HFF-Myc (cell line): ENCODE results near the gene PKD1L1.

ENCODE experiments used
- DNase-seq: peaks from one replicate; pipeline ENCODE4 v3.0.0-alpha.2; 2011; ENCODE audit warnings: low read depth; ENCODE audit errors: extremely low read depth
- H3K4me3 ChIP-seq: replicated peaks from 2 replicates; pipeline ENCODE4 v1.5.1; 2011; ENCODE audit warnings: low read depth, mild to moderate bottlenecking, control low read depth, low read length
- TF ChIP-seq, protein P1 (sequence below): IDR thresholded peaks from 2 replicates; pipeline ENCODE4 v1.5.1; 2012; ENCODE audit warnings: mild to moderate bottlenecking, low read depth, low read length, control low read depth; ENCODE audit errors: missing control alignments

PKD1L1 gene

DNA sequence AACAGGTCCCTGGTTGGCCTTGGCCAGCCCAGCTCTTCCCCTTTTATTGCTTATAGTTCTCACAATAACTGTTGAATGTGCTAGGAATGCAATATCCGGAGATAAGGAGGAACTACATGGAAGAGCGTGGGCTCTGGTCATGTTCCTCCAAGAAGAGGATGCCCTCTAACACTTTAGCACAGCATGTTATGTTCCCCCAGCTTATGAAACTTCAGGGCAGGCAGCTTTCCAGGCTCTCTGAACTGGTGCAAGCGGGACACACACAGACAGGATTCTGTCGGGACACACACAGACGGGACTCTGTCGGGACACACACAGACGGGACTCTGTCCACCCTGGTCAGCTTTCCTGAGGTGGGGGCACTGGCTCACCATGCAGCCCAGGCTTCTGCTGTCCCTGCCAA, 141.6 kb downstream of the PKD1L1 start:
- TF ChIP-seq, protein P1, sequence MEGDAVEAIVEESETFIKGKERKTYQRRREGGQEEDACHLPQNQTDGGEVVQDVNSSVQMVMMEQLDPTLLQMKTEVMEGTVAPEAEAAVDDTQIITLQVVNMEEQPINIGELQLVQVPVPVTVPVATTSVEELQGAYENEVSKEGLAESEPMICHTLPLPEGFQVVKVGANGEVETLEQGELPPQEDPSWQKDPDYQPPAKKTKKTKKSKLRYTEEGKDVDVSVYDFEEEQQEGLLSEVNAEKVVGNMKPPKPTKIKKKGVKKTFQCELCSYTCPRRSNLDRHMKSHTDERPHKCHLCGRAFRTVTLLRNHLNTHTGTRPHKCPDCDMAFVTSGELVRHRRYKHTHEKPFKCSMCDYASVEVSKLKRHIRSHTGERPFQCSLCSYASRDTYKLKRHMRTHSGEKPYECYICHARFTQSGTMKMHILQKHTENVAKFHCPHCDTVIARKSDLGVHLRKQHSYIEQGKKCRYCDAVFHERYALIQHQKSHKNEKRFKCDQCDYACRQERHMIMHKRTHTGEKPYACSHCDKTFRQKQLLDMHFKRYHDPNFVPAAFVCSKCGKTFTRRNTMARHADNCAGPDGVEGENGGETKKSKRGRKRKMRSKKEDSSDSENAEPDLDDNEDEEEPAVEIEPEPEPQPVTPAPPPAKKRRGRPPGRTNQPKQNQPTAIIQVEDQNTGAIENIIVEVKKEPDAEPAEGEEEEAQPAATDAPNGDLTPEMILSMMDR, result no peak
- no peak overlapping the region for H3K4me3 ChIP-seq
- no peak for DNase-seq

DNA sequence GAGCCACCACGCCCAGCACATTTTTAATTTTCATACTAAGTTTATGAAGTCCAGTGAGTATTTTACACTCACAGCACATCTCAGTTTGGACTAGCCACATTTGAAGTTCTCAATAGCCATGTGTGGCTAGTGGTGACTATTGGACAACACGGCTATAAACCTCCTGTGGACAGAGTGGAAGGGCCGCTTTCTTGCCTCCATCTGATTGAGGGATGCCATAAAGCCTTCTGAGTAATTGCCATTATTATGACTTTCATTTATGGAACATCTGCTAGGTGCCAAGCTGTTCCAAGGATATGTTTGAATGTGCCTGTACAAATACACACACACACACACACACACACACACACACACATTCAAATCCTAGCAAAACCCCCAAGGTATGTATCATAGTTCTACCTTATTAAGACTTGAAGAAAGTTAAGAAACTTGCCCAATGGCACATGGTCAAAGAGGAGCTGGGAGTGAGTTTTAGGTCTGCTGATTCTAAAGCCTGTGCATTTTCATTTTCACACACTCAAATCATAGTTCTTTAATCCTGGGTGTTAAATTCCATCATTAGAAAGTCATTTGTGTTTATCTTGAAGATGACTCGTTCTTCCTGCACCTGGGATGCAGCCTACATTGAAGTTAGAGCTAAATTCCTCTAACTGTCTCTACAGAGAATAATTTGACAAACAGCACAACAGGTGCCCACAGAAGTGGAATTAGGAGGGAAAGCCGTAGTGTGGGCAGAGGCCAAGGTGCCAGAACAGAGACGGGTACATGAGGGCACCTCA, 143.3 kb downstream of the PKD1L1 start:
- no peak for DNase-seq
- TF ChIP-seq, protein P1, result no peak
- H3K4me3 ChIP-seq, result no peak overlapping the region

DNA sequence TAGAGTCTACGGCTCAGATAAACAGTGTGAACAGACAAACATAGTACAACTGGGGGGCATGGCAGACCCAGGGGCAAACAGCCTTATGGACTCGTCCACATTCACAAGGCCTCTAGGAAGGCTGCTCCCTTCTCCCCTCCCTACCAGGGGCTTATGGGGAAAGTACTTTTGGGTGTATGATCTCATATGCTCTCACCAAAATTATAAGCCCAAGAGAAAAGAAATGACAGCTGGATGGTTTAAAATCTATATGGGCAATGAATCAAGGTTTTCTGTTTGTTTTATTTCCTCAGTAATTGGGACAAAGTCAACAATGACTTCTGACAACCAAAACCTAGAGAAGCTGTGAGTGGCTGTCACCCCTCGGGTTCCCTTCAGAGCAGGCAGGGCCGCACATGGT, 144.4 kb downstream of the PKD1L1 start:
- TF ChIP-seq, protein P1, result no peak
- no peak for DNase-seq
- no peak overlapping the region for H3K4me3 ChIP-seq

DNA sequence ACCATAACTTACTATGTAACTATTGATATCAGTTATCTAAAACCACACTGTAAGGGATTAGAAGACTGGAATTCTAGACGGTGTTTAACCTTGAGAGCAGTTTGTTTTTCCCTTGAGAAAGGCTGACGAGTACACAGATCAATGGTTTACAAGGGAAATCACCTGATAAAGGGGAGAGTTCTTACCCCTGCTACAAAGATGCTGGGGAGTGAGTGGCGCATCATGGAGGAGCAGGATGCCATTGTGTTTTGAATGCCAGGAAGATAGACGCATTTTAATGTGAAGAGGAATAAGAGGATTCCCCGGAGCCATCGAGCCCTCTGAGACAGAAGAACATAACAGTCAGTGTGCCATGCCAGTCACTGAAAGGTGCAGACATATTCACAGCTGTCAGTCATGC, 145.2 kb downstream of the PKD1L1 start:
- TF ChIP-seq, protein P1, result no peak
- no peak overlapping the region for H3K4me3 ChIP-seq
- DNase-seq, result no peak

DNA sequence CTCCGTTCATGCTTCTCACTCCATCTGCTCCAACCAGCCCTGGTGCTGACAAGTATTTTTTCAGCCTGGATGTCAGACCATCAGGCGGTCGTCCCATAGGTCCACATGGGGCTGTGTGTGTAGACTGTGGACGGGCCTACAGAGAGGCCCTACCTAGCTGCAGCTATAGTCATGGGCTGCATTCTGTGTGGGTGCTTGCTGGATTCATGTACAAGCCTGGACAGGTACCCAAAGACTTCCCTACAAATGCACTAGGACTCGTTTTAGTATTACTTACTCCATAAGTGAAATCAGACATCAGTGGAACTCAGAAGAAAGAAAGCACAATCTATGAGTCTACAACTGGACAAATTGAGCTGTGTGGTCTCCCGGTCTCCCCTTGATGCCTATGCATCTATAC, 146.8 kb downstream of the PKD1L1 start:
- TF ChIP-seq, protein P1, result no peak
- DNase-seq, result no peak
- H3K4me3 ChIP-seq, result no peak overlapping the region

DNA sequence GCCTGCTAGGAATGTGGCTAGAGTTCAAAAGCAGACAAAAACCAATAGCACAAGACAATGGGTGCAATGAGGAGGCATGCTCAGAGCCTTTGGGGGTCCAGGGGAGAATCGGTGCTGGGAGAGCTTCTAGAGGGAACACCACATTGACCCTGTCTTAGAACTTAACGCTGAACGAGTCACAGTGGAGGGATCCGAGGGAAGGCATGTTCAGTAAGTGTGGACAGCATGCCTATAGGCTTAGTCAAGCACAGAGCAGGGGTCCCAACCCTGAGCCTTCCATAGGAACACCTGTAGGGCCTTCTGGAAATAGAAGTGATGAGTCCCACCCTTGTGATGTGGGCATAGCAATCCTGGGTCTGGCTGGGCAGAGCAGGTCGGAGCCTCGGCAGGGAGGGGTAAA, 148.7 kb downstream of the PKD1L1 start:
- TF ChIP-seq, protein P1, result no peak
- DNase-seq, result no peak
- H3K4me3 ChIP-seq, result no peak overlapping the region

DNA sequence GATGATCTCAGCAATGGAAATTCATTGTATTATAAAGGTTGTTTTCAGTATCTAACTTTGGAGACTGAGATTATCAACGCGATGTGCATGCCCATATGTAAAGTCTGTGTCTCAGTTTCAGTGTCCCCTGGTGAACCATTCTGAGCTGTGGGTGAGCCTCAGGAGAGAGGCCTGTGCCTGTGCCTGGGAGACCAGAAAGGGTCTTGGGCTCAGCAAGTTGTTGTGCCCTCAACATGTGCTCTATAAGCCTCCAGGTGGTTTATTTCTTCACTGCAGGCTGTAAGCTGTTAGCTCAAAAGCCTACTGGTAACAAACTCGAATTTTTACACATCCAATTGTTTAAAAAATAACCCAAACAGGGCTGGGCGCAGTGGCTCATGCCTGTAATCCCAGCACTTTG, 151.9 kb downstream of the PKD1L1 start:
- TF ChIP-seq, protein P1, result no peak
- DNase-seq, result no peak
- no peak overlapping the region for H3K4me3 ChIP-seq
